Urinary bladder (tissue), 4 donors: Measurements from ENCODE around the gene CTNNA2. TPM values are rescaled to one million over a fixed set of nuclear protein-coding genes. Genes with fewer than 3 reads are reported as not detected.

Experiments
- DNase-seq: peaks from one replicate; pipeline ENCODE4 v3.0.0-alpha.2; 2015; ENCODE audit errors: extremely low spot score
- H3K27ac ChIP-seq: one replicate; pipeline ENCODE4 v1.5.1; 2013; ENCODE audit warnings: low read depth, mild to moderate bottlenecking, moderate library complexity
- H3K36me3 ChIP-seq: one replicate; pipeline ENCODE4 v1.6.1; 2013; ENCODE audit warnings: mild to moderate bottlenecking, moderate library complexity; ENCODE audit not compliant: insufficient read depth
- H3K4me1 ChIP-seq: one replicate; pipeline ENCODE4 v1.6.1; 2013; ENCODE audit warnings: mild to moderate bottlenecking, moderate library complexity; ENCODE audit not compliant: insufficient read depth
- H3K4me3 ChIP-seq: one replicate; pipeline ENCODE4 v1.5.1; 2013; ENCODE audit warnings: low read depth, low read length
- WGBS: extraction: QIAGEN DNeasy Blood & Tissue Kit; methylation state at CpG from one replicate; pipeline ENCODE4 v1.1.7; 2013; 5-methylcytosine and 5-hydroxymethylcytosine counted together
- polyA plus RNA-seq: library from polyadenylated mRNA; stranded (reverse); fragments of 200-250 nt; gene quantifications from one replicate; pipeline ENCODE4 v1.2.3, GENCODE V29; 2013
- total RNA-seq: library from RNA; depleted of rRNA; stranded (reverse); fragments of >200 nt; gene quantifications from one replicate; pipeline ENCODE4 v1.2.3, GENCODE V29; 2014
- donor health status: healthy with polysubstance abuse.
- donor health status: healthy.

CTNNA2 gene
- total and polyA plus RNA-seq, 2 donors: 1.9 to 14.0 TPM

DNA sequence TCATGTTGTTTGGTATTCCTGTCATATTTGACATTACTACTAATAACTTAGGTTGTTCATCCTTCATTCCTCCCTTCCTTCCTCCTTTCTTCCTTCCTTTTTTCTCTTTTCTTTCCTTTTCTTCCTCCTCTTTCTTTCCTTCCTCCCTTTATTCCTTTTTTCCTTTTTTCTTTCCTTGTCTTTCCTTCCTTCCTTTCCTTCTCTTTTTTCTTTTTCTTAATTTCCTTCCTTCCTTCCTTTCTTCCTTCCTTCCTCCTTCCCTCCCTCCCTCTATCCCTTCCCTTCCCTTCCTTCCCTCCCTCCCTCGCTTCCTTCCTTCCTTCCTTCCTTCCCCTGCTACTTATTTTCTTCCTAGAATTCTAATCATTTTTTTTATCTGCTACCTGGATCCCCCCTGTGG is 66.1 kb downstream of the CTNNA2 start:
- no peak overlapping the region for H3K4me3 ChIP-seq
- H3K27ac ChIP-seq: no peak overlapping the region
- WGBS: 74% methylated on average over 1 of the region's 1 CpG
- no peaks in the 10 kb centered on the region for H3K36me3 ChIP-seq
- H3K4me1 ChIP-seq: no peaks in the 10 kb centered on the region
- DNase-seq: no peak

DNA sequence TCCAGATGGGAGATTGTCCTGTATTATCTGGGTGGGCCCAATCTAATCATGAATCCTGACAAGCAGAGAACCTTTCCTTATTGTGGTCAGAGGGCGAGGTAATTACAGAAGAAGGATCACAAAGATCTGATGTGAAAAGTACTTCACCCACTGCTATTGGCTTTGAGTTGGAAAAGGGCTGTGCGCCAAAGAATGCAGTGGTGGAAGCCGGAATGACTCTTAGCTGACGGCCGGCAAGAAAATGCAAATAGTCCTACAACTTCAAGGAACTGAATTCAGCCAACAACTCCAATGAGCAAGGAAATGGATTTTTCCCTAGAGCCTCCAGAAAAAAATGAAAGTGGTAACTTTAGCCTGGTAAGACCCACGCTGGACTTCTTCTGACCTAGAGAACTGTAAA is 67.3 kb downstream of the CTNNA2 start:
- WGBS: 73% methylated on average over 6 of the region's 6 CpGs

DNA sequence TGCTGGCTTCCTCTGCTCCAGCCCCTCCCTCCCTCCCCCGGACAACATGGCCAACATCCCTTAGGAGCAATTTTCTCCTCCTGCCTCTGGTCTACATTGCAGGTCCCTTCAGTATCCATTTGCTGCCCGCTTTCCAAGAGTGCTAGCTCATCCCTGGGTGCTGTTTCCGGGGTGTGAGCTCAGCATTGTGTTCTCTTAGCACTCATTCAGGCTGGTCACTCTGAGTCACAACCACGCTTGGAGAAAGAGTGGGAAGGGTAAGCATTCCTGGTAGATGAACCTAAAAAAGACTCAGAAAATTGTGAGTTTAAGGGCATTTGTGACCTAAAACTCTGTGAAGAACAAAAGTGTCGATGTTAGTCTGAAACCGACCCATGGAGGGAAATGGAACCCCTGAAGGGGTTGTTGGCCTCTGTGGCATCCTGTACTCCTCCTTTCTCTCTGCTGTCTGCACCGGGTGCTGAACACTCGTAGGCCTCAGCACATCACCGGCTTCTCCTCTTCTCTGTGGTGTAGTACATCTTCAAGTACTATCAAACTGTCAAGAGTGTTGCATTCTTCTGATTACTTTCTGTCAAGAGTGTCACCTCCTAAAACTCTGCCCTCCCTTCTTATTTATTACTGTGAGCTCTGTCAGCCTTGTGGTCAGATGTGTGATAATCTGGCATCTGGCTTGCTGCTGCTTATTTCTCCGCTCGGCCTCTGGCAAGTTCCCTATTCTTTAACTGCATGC is 73.0 kb downstream of the CTNNA2 start:
- WGBS: 45% methylated on average over 11 of the region's 11 CpGs
- H3K27ac ChIP-seq: no peak overlapping the region
- no peaks in the 10 kb centered on the region for H3K36me3 ChIP-seq
- no peak for DNase-seq
- no peak overlapping the region for H3K4me3 ChIP-seq
- no peaks in the 10 kb centered on the region for H3K4me1 ChIP-seq

More for the DNA sequence above, 67.3 kb downstream of the CTNNA2 start:
- no peak overlapping the region for H3K27ac ChIP-seq
- H3K4me3 ChIP-seq: no peak overlapping the region
- H3K36me3 ChIP-seq: no peaks in the 10 kb centered on the region
- no peaks in the 10 kb centered on the region for H3K4me1 ChIP-seq
- DNase-seq: no peak

GRCh38 chr2:79591281-79591680 is 78.4 kb downstream of the CTNNA2 start:
- Histone ChIP-seq H3K4me1 (no peaks in the 10 kb centered on the region), H3K4me3 (no peak overlapping the region), H3K36me3 (no peaks in the 10 kb centered on the region), H3K27ac (no peak overlapping the region)
- DNase-seq: no peak
- WGBS: 79% methylated on average over 1 of the region's 1 CpG

GRCh38 chr2:79593237-79593867 is 80.5 kb downstream of the CTNNA2 start:
- H3K27ac ChIP-seq: no peak overlapping the region
- no peaks in the 10 kb centered on the region for H3K4me1 ChIP-seq
- H3K36me3 ChIP-seq: no peaks in the 10 kb centered on the region
- WGBS: 82% methylated on average over 4 of the region's 4 CpGs
- DNase-seq: no peak
- no peak overlapping the region for H3K4me3 ChIP-seq

GRCh38 chr2:79596403-79596802 is 83.6 kb downstream of the CTNNA2 start:
- Histone ChIP-seq H3K4me3 (no peak overlapping the region), H3K27ac (no peak overlapping the region), H3K4me1 (no peaks in the 10 kb centered on the region), H3K36me3 (no peaks in the 10 kb centered on the region)
- WGBS: 61% methylated on average over 3 of the region's 3 CpGs
- no peak for DNase-seq

DNA sequence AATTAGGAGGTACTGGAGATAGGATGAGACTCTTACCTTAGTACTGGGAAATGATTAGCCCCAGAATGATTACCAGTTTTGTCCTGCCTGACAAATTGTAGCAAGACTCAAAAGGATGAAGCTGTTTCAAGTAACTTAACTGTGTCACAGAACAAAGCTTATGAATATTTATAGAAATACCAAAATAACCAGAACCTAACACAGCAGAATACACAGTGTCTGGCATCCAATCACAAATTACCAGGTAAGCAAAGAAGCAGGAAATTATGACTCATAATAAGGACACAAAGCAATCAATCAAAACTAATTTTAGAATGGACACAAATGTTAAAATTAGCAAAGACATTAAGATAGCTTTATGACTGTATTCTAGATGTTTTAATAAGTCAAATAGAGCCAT is 91.9 kb downstream of the CTNNA2 start:
- H3K4me3 ChIP-seq: no peak overlapping the region
- DNase-seq: no peak
- H3K36me3 ChIP-seq: no peaks in the 10 kb centered on the region
- no peaks in the 10 kb centered on the region for H3K4me1 ChIP-seq
- no peak overlapping the region for H3K27ac ChIP-seq

- WGBS: 63% methylated on average over 9 of the region's 9 CpGs
- no peaks in the 10 kb centered on the region for H3K36me3 ChIP-seq
- no peak for DNase-seq
- no peak overlapping the region for H3K27ac ChIP-seq
- H3K4me3 ChIP-seq: no peak overlapping the region
- no peaks in the 10 kb centered on the region for H3K4me1 ChIP-seq
Observed at GRCh38 chr2:79611448-79612016, 98.7 kb downstream of the CTNNA2 start.

DNA sequence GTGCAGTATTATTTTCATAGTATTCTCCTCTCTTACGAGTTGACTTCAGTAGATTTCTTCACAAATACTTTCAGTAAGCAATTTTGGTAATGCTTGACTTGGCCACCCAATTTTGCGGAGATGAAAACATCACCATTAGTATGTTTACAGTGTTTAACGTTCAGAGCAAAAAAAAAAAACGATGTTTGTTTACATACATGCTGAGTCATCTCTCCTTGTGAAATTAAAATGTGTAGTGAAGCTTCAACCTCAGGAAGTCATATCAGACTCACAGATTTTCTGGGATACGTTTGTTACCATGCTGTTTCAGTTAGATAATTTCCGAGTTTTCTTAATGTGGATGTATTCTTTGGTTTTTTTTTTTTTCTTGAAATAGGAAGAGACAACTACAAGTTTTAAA is 100.1 kb downstream of the CTNNA2 start:
- H3K4me1 ChIP-seq: no peaks in the 10 kb centered on the region
- 38% methylated on average over 6 of the region's 6 CpGs for WGBS
- no peaks in the 10 kb centered on the region for H3K36me3 ChIP-seq
- no peak overlapping the region for H3K27ac ChIP-seq
- DNase-seq: no peak
- H3K4me3 ChIP-seq: no peak overlapping the region

GRCh38 chr2:79619442-79619841 is 106.6 kb downstream of the CTNNA2 start:
- Histone ChIP-seq H3K4me3 (no peak overlapping the region), H3K27ac (no peak overlapping the region), H3K4me1 (no peaks in the 10 kb centered on the region), H3K36me3 (no peaks in the 10 kb centered on the region)
- DNase-seq: no peak
- 78% methylated on average over 5 of the region's 5 CpGs for WGBS

GRCh38 chr2:79619976-79620375 is 107.1 kb downstream of the CTNNA2 start:
- DNase-seq: no peak
- WGBS: 64% methylated on average over 2 of the region's 2 CpGs

DNA sequence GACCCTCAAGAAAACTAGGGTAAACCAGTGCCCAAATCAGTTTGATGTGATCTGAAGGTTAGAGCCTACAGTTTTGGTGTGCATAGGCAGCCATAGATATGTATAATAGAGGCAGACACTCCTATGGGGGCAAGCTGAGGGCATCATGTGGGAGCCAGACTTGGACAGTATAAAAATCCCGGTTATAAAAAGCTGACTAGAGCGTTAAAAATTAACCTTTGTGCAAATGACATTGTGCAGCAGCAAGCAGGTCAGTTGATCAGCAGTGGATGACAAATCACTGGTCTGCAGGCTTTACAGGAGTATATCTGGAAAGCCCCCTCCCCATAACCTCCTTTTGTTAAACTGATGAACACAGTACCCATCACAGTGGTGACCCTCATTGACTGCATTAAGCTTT is 107.8 kb downstream of the CTNNA2 start:
- Histone ChIP-seq H3K4me1 (no peaks in the 10 kb centered on the region), H3K36me3 (no peaks in the 10 kb centered on the region), H3K27ac (no peak overlapping the region), H3K4me3 (no peak overlapping the region)
- 74% methylated on average over 2 of the region's 2 CpGs for WGBS
- DNase-seq: no peak

More at GRCh38 chr2:79619976-79620375, 107.1 kb downstream of the CTNNA2 start:
- no peak overlapping the region for H3K27ac ChIP-seq
- no peaks in the 10 kb centered on the region for H3K4me1 ChIP-seq
- H3K4me3 ChIP-seq: no peak overlapping the region
- no peaks in the 10 kb centered on the region for H3K36me3 ChIP-seq

DNA sequence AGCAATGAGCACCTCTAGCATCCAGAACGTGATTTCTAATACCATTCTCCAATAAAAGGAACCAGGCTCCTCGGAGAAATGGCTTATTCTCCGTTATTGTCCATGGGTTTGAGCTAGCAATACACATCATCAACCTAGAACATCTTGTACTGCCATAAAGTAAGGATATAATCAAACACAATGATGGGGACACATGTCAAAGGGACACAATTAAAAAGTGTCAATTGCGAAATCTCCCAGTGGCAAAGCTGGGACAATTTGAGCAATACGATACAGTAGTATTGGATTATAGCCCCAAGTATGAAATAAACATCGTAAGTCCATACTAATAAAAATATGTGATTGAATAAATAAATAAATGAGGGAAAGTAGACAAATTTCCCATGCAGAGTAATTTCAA is 108.4 kb downstream of the CTNNA2 start:
- Histone ChIP-seq H3K36me3 (no peaks in the 10 kb centered on the region), H3K4me3 (no peak overlapping the region), H3K27ac (no peak overlapping the region), H3K4me1 (no peaks in the 10 kb centered on the region)
- DNase-seq: no peak
- 84% methylated on average over 6 of the region's 6 CpGs for WGBS

GRCh38 chr2:79621755-79622154 is 108.9 kb downstream of the CTNNA2 start:
- no peaks in the 10 kb centered on the region for H3K36me3 ChIP-seq
- H3K4me3 ChIP-seq: no peak overlapping the region
- no peak for DNase-seq
- H3K27ac ChIP-seq: no peak overlapping the region
- H3K4me1 ChIP-seq: no peaks in the 10 kb centered on the region
- 89% methylated on average over 1 of the region's 1 CpG for WGBS
